GM19397 (cell line): ENCODE results near the gene APBB2.

Experiments
- ATAC-seq: cut with Tn5 transposase; IDR thresholded peaks from one replicate; pipeline ENCODE4 v1.9.1; 2021; ENCODE audit warnings: mild to moderate bottlenecking, moderate library complexity; ENCODE audit not compliant: unreplicated experiment

APBB2 gene

DNA sequence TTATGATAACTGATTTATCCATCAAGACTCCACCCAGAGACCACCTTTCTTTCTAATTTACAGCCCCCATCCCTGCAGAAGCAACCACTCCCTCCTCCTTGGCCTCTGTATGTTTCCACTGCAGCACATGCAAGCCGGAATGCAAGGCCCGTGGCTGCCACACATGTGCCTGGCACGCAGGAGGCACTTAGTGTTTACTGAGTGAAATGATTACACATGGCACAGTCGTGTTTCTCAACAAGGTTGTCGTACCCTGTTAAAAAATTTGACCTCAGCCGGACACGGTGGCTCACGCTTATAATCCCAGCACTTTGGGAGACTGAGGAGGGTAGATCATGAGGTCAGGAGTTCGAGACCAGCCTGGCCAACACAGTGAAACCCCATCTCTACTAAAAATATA lies 104.3 kb downstream of the APBB2 start:
- ATAC-seq: no peak

DNA sequence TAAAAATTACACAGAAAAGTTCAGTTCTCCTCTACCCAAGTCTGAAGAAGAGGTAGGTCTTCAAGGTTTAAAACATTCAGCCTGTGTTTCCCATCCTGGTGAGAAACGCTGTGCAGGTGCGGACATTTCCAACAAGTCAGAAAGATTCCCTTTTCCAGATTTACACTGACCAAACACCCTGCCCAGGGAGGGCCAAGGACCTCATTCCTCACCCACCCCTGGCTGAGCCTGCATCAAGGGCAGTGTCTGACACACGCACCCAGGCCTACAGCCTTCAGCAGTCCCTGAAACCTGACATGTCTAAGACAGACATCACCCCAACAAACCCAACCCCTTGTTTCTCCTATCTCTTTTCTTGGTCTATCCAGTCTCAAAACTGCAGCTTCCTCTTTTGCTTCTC lies 105.9 kb downstream of the APBB2 start:
- no peak for ATAC-seq

- ATAC-seq: no peak
Observed at GRCh38 chr4:41106694-41107419, 107.5 kb downstream of the APBB2 start.

GRCh38 chr4:41106081-41106480 lies 108.3 kb downstream of the APBB2 start:
- no peak for ATAC-seq

- ATAC-seq: no peak
Observed at GRCh38 chr4:41104155-41104554, 110.2 kb downstream of the APBB2 start.

GRCh38 chr4:41103657-41104056 lies 110.7 kb downstream of the APBB2 start:
- ATAC-seq: no peak

GRCh38 chr4:41102414-41103092 lies 111.8 kb downstream of the APBB2 start:
- no peak for ATAC-seq

- no peak for ATAC-seq
Observed at GRCh38 chr4:41098093-41099048, 116.0 kb downstream of the APBB2 start.

GRCh38 chr4:41095973-41096372 lies 118.4 kb downstream of the APBB2 start:
- ATAC-seq: no peak

DNA sequence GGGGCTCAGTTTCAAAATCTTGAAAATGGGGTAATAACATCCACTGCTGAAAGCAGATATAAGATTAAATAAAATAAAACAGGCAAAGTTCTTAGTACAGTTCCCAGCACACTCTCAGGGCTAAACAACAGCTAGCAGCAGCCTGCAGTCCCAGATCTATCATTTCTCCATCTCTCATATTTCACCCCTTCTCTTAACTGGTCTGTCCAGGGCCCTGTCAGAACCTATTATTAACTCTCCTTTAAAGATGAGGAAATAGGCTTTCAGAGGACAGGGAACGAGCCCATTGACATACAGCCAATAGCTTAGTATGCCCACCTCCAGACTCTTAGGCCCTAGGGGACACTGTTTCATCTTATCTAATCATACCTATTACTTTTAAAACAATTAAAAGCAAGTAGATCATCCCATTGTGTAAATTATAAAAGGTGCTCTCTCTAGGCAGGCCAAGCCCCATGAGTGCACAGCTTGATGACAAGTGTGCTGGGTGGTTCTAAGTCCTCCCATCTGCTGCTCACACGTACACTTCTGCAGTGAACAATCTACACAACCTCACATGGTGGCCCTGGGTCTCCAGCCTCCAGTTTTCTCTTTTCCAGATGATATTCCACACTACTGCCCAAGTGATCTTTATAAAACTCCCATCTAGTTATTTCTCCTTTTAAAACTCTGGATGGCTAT lies 119.0 kb downstream of the APBB2 start:
- ATAC-seq: no peak

DNA sequence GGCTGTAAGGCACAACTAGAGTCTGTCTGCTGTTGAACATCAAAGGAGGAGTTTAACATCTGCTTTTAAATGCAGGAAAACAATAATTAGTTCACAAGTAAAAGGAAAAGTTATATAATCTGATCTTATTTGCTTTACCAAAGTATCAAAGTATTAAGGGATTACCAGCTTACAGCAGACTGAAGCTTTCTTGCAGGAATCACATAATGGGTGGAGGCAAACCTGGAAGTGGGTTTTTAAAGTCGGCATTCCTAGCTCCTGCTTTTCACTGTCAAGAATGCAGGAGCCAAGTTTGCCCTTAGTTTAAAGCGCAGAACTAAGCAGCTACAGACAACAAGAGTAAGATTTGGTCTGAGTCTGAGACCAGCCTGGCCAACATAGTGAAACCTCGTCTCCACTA lies 122.2 kb downstream of the APBB2 start:
- ATAC-seq: no peak

DNA sequence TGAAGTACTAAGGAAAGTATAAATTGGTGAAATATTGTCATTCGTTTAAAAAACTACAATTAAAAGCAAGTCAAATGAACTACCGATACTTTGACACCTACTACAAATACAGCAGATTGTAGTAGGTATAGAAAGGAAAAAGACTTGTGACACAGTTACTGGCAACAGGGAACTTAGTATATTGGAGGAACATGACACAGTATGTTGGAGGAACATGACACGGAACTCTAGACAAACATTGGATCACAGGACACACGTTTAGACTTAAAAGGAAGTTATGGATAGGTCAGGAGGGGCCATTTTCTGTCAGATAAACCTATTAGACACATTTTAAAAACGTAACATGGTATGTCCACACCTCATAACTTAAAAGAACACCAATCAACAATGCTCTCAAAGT lies 132.5 kb downstream of the APBB2 start:
- ATAC-seq: no peak

- no peak for ATAC-seq
Observed at GRCh38 chr4:41080976-41081375, 133.4 kb downstream of the APBB2 start.

GRCh38 chr4:41079881-41080560 lies 134.3 kb downstream of the APBB2 start:
- no peak for ATAC-seq

GRCh38 chr4:41077628-41078027 lies 136.7 kb downstream of the APBB2 start:
- no peak for ATAC-seq

DNA sequence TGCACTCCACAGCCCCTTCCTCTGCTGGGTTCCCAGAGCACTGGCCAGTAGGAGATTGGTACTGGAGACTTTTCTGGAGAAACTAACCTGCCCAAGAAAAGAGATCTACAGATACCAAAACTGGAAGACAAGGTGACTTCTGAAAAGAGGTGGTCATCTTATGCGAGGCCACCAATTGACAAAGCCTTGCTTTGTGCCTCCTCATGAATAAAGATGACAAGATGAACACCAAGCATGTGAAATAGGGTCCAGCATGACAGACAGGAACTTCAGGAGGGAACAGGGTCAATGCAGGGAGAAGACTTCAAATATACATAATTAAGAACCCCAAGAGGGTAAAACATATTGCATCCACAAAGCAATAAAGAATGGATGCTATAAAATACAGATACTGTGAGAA lies 137.9 kb downstream of the APBB2 start:
- no peak for ATAC-seq

DNA sequence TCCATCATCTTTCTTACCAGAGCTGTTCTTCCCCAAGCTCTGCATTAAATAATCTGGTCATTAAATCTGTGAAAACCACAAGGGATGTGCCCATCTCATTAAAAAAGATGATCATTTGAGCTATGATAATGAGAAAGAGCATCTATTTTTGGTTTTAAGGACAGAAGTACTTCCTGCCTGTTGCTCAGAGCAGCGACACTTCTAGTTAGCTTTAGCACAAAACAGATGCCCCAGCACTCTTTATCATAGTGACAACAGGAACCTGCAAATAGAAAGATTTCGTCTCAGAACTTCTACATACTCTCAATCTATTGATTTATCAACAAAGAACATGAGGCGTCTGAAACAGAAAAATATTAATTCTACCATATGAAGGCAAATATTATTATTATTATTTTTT lies 140.1 kb downstream of the APBB2 start:
- ATAC-seq: no peak

- no peak for ATAC-seq
Observed at GRCh38 chr4:41072021-41072777, 142.1 kb downstream of the APBB2 start.

DNA sequence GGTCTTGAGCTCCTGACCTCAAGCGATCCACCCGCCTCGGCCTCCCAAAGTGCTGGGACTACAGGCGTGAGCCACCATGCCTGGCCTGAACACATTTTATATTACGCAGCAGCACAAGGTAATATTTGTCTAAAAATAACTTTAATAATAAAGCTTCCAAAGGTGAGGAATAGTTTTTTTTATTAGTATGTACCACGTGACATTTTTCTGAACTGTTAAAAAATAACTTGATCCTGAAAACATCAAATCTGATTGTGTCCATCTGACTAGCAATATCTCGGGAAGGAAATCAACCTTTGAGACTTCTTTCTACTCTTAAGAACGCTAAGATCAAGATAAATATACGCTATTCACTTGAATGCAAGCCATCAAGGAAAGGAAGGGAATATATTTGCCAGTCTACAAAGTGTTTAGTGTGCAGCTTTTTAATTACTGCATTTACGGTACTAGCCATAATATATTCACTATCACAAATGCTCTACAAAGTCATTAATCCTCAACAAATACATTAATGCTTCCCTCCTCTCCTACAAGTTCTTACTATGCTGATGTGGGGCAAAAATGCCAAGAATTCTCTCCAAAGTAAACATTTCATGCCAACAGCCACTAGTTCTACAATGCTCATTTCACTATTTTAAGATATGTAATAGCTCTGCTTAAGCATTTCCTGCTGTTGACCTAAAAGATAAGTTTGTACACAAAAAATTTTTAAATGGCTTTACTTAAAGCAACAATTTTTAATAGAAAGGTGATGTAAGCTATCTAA lies 143.6 kb downstream of the APBB2 start:
- ATAC-seq: no peak
